NB4 (cell line): ENCODE data around the gene DOK6.

Experiments used
- DNase-seq: peaks from one replicate; pipeline ENCODE4 v3.0.0; 2010; ENCODE audit warnings: low read depth
- H3K4me3 ChIP-seq: one replicate; pipeline ENCODE4 v1.5.1; 2011; ENCODE audit warnings: mild to moderate bottlenecking, low read depth, low read length, moderate library complexity
- MYC ChIP-seq: IDR thresholded peaks from 2 replicates; pipeline ENCODE4 v1.6.1; 2011; ENCODE audit warnings: low read depth, low read length
- POLR2A ChIP-seq: IDR thresholded peaks from 2 replicates; pipeline ENCODE4 v1.6.1; 2011; ENCODE audit warnings: mild to moderate bottlenecking; ENCODE audit not compliant: insufficient read length; ENCODE audit errors: extremely low read depth
- TF ChIP-seq, protein P1 (sequence below): IDR thresholded peaks from 2 replicates; pipeline ENCODE4 v1.6.1; 2011; ENCODE audit warnings: low read depth, low read length
- TF ChIP-seq, protein P2 (sequence below): IDR thresholded peaks from one replicate; pipeline ENCODE4 v1.5.1; 2012; ENCODE audit warnings: low read depth, low read length

DOK6 gene

DNA sequence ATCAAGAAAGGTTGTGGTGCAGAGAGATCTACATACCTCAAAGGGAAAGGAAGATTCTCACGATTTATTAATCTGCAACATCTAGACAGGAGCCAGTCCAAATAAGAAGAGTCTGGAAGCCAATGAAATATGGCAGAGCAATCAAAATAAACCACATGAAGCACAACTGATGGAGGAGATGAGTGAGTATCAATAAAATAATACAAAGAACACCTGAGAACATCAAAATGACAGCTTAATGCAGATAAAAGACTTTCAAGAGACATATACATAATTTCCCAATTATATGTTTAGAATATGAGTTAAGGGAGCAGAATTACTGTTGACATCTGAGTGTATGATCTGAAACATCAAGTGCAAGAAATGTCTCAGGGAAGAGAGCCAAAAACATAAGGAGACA lies 12.5 kb upstream of the DOK6 start:
- H3K4me3 ChIP-seq, result no peak overlapping the region
- TF ChIP-seq MYC, result no peak
- TF ChIP-seq, protein P1, sequence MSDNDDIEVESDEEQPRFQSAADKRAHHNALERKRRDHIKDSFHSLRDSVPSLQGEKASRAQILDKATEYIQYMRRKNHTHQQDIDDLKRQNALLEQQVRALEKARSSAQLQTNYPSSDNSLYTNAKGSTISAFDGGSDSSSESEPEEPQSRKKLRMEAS, result no peak
- TF ChIP-seq, protein P2, sequence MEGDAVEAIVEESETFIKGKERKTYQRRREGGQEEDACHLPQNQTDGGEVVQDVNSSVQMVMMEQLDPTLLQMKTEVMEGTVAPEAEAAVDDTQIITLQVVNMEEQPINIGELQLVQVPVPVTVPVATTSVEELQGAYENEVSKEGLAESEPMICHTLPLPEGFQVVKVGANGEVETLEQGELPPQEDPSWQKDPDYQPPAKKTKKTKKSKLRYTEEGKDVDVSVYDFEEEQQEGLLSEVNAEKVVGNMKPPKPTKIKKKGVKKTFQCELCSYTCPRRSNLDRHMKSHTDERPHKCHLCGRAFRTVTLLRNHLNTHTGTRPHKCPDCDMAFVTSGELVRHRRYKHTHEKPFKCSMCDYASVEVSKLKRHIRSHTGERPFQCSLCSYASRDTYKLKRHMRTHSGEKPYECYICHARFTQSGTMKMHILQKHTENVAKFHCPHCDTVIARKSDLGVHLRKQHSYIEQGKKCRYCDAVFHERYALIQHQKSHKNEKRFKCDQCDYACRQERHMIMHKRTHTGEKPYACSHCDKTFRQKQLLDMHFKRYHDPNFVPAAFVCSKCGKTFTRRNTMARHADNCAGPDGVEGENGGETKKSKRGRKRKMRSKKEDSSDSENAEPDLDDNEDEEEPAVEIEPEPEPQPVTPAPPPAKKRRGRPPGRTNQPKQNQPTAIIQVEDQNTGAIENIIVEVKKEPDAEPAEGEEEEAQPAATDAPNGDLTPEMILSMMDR, result no peak
- TF ChIP-seq POLR2A, result no peak
- no peak for DNase-seq

DNA sequence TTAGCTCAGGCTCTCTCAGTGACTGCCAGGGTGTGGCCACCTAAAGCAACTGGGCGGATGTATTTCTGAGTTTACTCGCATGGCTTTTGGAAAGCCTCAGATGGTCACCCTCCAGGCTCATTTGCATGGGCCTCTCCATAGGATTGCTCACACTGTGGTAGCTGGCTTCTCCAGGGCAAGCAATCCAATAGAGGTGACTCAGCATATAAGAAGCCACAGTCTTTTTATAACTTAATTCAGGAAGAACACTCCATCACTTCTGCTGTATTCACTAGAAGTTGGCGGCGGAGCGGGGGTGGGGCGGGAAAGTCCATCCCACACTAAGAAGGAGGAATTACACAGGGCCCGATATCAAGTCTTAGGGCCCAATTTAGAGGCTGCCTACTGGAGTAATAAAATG lies 3.6 kb upstream of the DOK6 start:
- no peak overlapping the region for H3K4me3 ChIP-seq
- no peak for DNase-seq
- TF ChIP-seq MYC (no peak), POLR2A (no peak)
- TF ChIP-seq, protein P1, result no peak
- TF ChIP-seq, protein P2, result no peak

DNA sequence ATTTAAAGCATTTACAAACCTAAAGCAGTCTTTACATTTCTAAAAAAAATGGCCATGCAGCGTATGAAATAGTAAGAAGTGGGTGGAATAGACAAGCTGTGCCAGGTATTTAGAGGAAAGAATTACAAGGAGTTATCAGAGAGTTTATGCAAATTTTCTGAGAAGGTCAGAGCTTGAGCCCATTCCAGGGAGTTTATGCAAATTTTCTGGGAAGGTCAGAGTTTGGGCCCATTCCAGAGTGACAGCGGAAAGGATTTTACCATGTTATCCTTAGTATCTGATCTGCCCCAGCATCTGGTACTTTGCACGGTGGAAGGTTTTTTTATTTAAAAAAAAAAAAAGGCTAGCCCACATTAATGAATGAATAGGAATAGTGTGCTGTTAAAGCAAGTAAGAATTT lies 1.4 kb upstream of the DOK6 start:
- DNase-seq, result no peak
- no peak overlapping the region for H3K4me3 ChIP-seq
- TF ChIP-seq MYC (no peak), POLR2A (no peak)
- TF ChIP-seq, protein P2, result no peak
- TF ChIP-seq, protein P1, result no peak

DNA sequence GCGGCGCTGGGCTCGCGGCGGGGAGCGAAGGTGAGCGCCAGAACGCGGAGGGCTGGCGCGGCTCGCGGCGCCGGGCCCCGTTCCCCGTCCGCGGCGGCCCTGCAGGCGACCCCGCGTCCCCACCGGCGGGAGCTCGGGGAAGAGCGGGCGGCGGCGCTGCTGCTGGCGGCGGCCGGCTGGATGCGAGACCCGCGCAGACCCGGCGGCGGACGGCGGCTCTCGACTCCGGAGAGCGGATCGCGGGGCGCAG lies 213 bp downstream of the DOK6 start:
- no peak for TF ChIP-seq POLR2A
- TF ChIP-seq, protein P2, result no peak
- TF ChIP-seq, protein P1, result no peak
- no peak for TF ChIP-seq MYC
- DNase-seq, result no peak
- H3K4me3 ChIP-seq, result no peak overlapping the region

DNA sequence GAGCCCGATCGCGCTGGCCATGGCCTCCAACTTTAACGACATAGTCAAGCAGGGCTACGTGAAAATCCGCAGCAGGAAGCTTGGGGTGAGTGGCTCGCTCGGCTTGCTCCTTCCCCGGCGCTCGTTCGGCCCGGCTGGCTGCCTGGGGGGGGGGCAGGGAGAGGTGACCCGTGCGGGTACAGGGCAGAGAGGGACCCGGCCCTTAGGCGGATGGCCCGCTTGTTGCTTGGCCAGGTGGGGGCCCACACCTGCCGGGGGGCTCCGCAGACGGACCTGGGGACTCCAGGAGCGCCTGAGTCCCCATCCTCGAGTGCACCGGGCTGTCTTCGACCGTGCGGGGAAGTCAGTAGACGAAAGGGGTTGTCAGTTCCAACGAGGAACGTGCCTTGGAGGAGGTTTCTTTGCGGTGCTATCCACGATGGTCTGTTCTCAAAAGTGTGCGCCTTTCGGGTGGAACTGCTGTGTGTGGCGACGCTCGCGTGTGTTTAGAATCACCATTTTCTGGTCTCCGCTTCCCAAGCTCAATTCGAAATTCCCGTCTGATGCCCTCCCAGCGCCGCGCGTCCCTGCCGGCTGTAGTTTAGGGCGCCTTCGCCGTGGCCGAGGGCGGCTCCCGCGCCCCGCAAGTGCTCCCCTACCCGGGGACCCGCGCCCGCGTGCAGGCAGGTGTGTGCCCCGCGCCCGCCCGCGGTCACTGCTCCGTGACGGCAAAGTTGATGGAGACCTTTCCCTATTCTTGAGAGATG lies 711 bp downstream of the DOK6 start:
- DNase-seq, result no peak
- H3K4me3 ChIP-seq, result no peak overlapping the region

More for the DNA sequence above, 711 bp downstream of the DOK6 start:
- TF ChIP-seq MYC (no peak), POLR2A (no peak)
- TF ChIP-seq, protein P2, result no peak
- TF ChIP-seq, protein P1, result no peak
